ENCODE data around the gene CUBN. TPM values are rescaled to one million over a fixed set of nuclear protein-coding genes. Genes with fewer than 3 reads are reported as not detected.

Gene CUBN
- total RNA-seq = under 1 TPM; 0.25 to 0.43 TPM

DNA sequence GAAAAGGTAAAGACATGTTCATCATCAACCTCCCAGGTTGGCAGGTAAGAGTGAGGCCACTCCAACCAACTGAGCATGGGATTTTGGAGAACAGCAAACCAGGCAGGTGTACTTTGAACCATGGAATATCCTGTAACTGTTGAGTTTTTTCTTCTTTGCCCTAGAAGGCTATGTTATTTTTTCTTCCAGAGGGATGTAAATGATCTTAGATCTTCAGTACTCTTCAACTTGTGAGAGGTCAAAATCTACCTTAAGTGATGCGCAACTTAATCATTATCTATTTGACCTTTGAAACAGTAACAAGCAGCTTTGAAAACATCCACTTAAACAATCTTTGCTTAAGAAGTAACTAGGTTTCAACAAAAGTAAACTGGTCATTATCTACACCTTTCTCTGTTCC, at the start of gene CUBN:
CUBN (minus strand) TSS at position 71 of the 400 bp plus-strand sequence; CDS start at position 25, 46 bp downstream.
- no peak within 1 kb of the TSS for H3K27ac Mint-ChIP-seq
- H3K27me3 Mint-ChIP-seq = no peaks in the 10 kb centered on the region
- H3K36me3 Mint-ChIP-seq (ENCODE audit: low read depth) = no peaks in the 10 kb centered on the region
- intact Hi-C loops (cut with DNase I, micrococcal nuclease) = no loop called here
- no peak for DNase-seq
- no peak within 1 kb of the TSS for H3K4me3 Mint-ChIP-seq
- H3K4me1 Mint-ChIP-seq = no peaks in the 10 kb centered on the region
- ChIA-PET POLR2A (no interaction called here), CTCF (interaction anchor here (0.8 kb wide), 1 partner anchor 1762 kb away, joined by 3 read pairs; no protein-coding TSS in a partner anchor)
- H3K9me3 Mint-ChIP-seq (ENCODE audit: low read depth) = no peaks in the 10 kb centered on the region
- ATAC-seq = no peak

DNA sequence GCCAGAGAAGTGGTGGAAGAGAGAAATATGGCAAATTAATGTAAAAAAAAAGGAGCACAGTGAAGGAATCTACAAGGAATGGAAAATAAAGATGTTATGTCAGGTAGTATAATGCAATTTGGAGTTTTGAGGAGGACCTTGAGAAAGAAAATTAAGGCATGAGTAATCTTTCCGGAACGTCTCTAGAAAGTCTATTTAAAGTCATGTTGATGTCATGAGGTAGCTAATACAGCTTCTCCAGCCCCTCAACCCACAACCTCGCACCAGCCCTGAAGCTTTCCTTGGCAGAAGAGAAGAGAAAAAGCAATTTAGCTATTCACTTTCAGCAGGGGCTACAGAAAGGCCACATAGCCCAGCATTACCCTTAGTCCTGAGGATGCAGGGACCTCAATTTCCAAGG, 49.4 kb upstream of the CUBN start:
- Mint-ChIP-seq H3K27me3 (no peaks in the 10 kb centered on the region), H3K27ac (no peak overlapping the region), H3K36me3 (ENCODE audit: low read depth) (no peaks in the 10 kb centered on the region), H3K4me3 (no peak overlapping the region), H3K4me1 (peaks cover 24% of the 10 kb centered on the region), H3K9me3 (ENCODE audit: low read depth) (no peaks in the 10 kb centered on the region)
- CTCF ChIA-PET = interaction anchor here (0.6 to 1.8 kb wide), 3 partner anchors 8 to 70 kb away, joined by 3 to 4 read pairs (median 3); no protein-coding TSS in a partner anchor
- POLR2A ChIA-PET = no interaction called here
- ATAC-seq = no peak
- intact Hi-C loops (cut with DNase I, micrococcal nuclease) = loop anchor here in 1 of 2 experiments (5.0 kb wide), 2 partner anchors 287 to 337 kb away; no protein-coding TSS in a partner anchor
- no peak for DNase-seq

DNA sequence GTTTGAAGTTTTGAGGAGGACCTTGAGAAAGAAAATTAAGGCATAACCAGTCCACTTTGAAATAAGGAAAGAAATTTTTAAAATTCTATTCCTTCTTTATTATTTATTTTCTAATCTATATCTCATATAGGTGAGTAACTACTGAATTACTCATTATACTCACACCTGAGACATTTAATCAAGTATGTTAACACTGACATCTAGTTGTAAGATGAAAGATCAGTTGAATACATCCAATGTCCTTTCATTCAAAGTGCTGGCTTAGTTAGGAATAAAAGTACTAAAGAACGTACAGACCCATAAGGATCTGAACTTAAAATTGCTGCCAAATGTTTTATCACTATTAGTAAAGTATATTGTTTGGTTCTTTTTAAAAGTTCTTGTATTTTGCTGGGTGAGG, 48.4 kb upstream of the CUBN start:
- H3K27ac Mint-ChIP-seq = no peak overlapping the region
- H3K4me1 Mint-ChIP-seq = peaks cover 24% of the 10 kb centered on the region
- peaks cover 3% of the 10 kb centered on the region for H3K36me3 Mint-ChIP-seq (ENCODE audit: low read depth)
- no peak overlapping the region for H3K4me3 Mint-ChIP-seq
- H3K27me3 Mint-ChIP-seq = no peaks in the 10 kb centered on the region
- no peaks in the 10 kb centered on the region for H3K9me3 Mint-ChIP-seq (ENCODE audit: low read depth)
- ChIA-PET POLR2A (no interaction called here), CTCF (interaction anchor here (1.5 to 1.8 kb wide), 2 partner anchors 10 to 19 kb away, joined by 4 read pairs; no protein-coding TSS in a partner anchor)
- DNase-seq (no peak), ATAC-seq (no peak)
- intact Hi-C loops (cut with DNase I, micrococcal nuclease) = loop anchor here in 1 of 2 experiments (5.0 kb wide), 2 partner anchors 286 to 336 kb away; no protein-coding TSS in a partner anchor

DNA sequence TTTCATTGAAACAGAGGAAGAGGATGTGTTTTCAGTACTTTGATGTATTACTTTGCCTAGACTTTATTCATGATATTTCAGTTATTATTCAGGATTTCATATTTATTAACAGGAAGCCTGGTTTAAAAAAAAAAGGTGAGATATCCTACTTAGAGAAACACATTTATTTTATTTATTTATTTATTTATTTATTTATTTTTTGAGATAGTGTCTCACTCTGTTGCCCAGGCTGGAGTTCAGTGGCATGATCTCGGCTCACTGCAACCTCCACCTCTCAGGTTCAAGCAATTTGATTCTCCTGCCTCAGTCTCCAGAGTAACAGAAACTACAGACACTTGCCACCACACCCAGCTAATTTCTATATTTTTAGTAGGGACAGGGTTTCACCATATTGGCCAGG, 47.4 kb upstream of the CUBN start:
- no peak overlapping the region for H3K27ac Mint-ChIP-seq
- intact Hi-C loops (cut with DNase I, micrococcal nuclease) = loop anchor here in 1 of 2 experiments (5.0 kb wide), 2 partner anchors 285 to 335 kb away; no protein-coding TSS in a partner anchor
- peaks cover 3% of the 10 kb centered on the region for H3K36me3 Mint-ChIP-seq (ENCODE audit: low read depth)

DNA sequence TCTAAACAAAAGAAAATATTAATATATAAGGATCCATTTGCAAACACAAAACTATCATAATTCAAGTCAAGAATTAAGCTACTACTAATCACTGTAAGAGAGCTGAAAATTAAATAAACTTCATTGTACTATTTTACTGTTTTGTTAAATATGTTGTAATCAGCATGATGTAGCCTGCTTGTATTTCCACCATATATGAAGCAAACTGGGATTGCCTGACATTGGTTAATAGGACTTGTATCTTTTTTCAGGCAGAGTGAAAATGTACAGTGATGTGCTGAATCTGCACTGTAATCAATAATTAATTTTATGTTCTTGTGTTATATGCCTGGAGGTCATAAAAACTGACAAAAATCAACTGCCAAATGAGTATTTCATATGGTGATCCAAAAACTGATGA, 46.5 kb upstream of the CUBN start:
- no peak for ATAC-seq
- DNase-seq = no peak
- H3K4me3 Mint-ChIP-seq = no peak overlapping the region
- no peaks in the 10 kb centered on the region for H3K27me3 Mint-ChIP-seq
- no peaks in the 10 kb centered on the region for H3K9me3 Mint-ChIP-seq (ENCODE audit: low read depth)
- no peak overlapping the region for H3K27ac Mint-ChIP-seq
- ChIA-PET CTCF (interaction anchor here (1.2 to 1.5 kb wide), 3 partner anchors 9 to 13 kb away, joined by 3 to 5 read pairs (median 3); no protein-coding TSS in a partner anchor), POLR2A (no interaction called here)
- peaks cover 3% of the 10 kb centered on the region for H3K36me3 Mint-ChIP-seq (ENCODE audit: low read depth)
- intact Hi-C loops (cut with DNase I, micrococcal nuclease) = loop anchor here in 1 of 2 experiments (5.0 kb wide), 2 partner anchors 284 to 334 kb away; no protein-coding TSS in a partner anchor
- H3K4me1 Mint-ChIP-seq = peaks cover 22% of the 10 kb centered on the region

More for the DNA sequence above, 47.4 kb upstream of the CUBN start:
- H3K4me1 Mint-ChIP-seq = peaks cover 24% of the 10 kb centered on the region
- no peaks in the 10 kb centered on the region for H3K27me3 Mint-ChIP-seq
- no peak overlapping the region for H3K4me3 Mint-ChIP-seq
- ATAC-seq = no peak
- DNase-seq = no peak
- POLR2A ChIA-PET = no interaction called here
- H3K9me3 Mint-ChIP-seq (ENCODE audit: low read depth) = no peaks in the 10 kb centered on the region
- CTCF ChIA-PET = interaction anchor here (1.5 kb wide), 1 partner anchor 9 kb away, joined by 4 read pairs; no protein-coding TSS in a partner anchor

DNA sequence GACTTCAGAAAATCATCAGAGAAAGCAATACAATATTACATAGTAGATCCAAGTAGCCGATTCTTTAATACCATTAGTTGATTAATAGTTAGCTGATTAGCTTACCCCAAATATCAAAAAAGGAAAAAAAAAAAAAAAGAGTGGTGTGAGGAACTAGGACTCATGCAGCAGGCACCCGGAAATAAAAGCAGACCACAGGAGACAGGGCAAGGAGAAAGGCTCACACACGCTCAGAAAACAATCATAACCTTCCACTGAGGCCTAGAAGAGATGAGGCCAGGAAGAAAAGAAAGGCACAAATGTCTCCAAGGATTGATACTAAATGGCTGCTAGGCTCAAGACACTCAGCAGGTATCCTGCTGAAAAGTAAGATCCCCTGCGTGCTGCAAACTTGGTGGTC, 45.9 kb upstream of the CUBN start:
- DNase-seq (peak; percentile 19), ATAC-seq (peak; percentile 64)
- Mint-ChIP-seq H3K27me3 (no peaks in the 10 kb centered on the region), H3K36me3 (ENCODE audit: low read depth) (peaks cover 3% of the 10 kb centered on the region), H3K4me3 (peak overlapping the region; percentile 56), H3K4me1 (peaks cover 20% of the 10 kb centered on the region), H3K27ac (peak overlapping the region; percentile 43), H3K9me3 (ENCODE audit: low read depth) (no peaks in the 10 kb centered on the region)
- intact Hi-C loops (cut with DNase I, micrococcal nuclease) = loop anchor here in 1 of 2 experiments (2.0 to 5.0 kb wide), 3 partner anchors 55 to 333 kb away; no protein-coding TSS in a partner anchor
- POLR2A ChIA-PET = no interaction called here
- CTCF ChIA-PET = interaction anchor here (1.2 to 1.5 kb wide), 4 partner anchors 7 to 12 kb away, joined by 3 to 5 read pairs (median 4); no protein-coding TSS in a partner anchor

DNA sequence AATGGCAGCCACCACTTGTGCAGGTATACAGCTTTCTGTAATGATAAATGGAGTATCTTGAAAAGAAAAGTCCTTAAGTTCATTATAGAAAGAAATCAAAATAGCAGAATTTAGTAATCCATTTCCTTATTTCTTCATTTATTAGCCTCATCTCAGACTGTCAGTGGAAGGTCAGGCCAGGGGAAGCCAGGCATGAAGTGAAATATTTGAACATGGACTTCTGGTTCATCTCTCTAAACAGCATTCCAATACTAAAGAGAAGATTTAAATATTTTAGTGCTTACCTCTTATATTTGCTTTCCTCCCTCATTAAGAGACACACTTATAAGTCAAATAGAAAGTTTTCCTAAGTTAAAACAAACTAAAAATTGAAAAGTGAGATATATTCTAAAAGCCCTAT, 45.0 kb upstream of the CUBN start:
- POLR2A ChIA-PET = no interaction called here
- Mint-ChIP-seq H3K4me3 (no peak overlapping the region), H3K4me1 (peaks cover 20% of the 10 kb centered on the region), H3K27me3 (no peaks in the 10 kb centered on the region), H3K9me3 (ENCODE audit: low read depth) (no peaks in the 10 kb centered on the region), H3K36me3 (ENCODE audit: low read depth) (peaks cover 3% of the 10 kb centered on the region), H3K27ac (no peak overlapping the region)
- CTCF ChIA-PET = interaction anchor here (1.4 to 1.5 kb wide), 2 partner anchors 8 to 10 kb away, joined by 4 to 5 read pairs; no protein-coding TSS in a partner anchor
- DNase-seq = no peak
- ATAC-seq = no peak
- intact Hi-C loops (cut with DNase I, micrococcal nuclease) = loop anchor here in 1 of 2 experiments (2.0 to 5.0 kb wide), 3 partner anchors 56 to 332 kb away; no protein-coding TSS in a partner anchor

DNA sequence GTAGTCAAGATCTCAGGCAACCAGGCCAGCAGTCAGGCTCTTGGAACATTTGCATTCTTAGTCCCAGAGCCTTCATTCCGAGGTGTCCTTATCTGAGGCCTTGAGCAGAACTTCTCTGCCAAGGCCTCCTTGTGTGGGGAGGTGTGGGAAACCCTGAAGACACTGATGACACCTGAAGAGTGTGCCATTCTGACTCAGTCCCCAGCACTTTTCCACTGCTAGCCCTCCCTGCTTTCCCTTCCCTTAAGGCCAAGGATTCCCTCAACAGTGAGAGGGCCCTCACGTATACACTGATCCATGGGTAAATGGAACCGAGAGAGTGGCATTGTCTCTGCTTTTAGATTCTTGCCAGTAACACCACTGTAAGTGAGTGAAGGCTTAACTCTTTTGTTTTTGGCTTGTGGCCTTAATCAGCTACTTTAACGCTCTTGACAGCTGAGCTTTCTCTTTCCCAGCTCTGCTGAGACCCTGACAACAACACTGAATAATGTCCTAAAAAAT, 41.6 kb upstream of the CUBN start:
- no peak for DNase-seq
- POLR2A ChIA-PET = no interaction called here
- ATAC-seq = no peak
- Mint-ChIP-seq H3K27ac (no peak overlapping the region), H3K4me1 (peaks cover 11% of the 10 kb centered on the region), H3K9me3 (ENCODE audit: low read depth) (no peaks in the 10 kb centered on the region), H3K36me3 (ENCODE audit: low read depth) (peaks cover 3% of the 10 kb centered on the region), H3K27me3 (no peaks in the 10 kb centered on the region), H3K4me3 (no peak overlapping the region)
- intact Hi-C loops (cut with DNase I, micrococcal nuclease) = no loop called here
- CTCF ChIA-PET = no interaction called here

DNA sequence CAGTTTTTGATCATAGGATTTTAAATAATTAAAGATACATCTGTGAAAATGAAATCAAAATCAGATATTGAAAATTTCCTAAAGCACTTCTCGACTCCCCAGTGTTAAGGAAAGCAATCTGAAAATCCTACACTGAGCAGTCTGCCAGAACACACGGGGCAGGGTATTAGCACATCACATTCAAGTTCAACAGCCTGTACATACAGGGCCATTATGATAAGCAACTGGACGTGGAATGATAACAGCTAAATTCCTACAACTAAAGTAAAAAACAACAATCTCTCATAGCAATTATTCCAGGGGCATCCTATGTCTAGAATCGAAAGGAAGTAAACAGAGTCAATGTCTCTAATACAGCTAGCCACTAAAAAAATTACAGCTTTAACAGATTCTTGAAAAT, 40.2 kb upstream of the CUBN start:
- DNase-seq = no peak
- Mint-ChIP-seq H3K9me3 (ENCODE audit: low read depth) (no peaks in the 10 kb centered on the region), H3K36me3 (ENCODE audit: low read depth) (peaks cover 3% of the 10 kb centered on the region), H3K4me1 (no peaks in the 10 kb centered on the region), H3K4me3 (no peak overlapping the region), H3K27me3 (no peaks in the 10 kb centered on the region), H3K27ac (no peak overlapping the region)
- ChIA-PET POLR2A (no interaction called here), CTCF (interaction anchor here (0.7 kb wide), 1 partner anchor 11 kb away, joined by 3 read pairs; no protein-coding TSS in a partner anchor)
- no peak for ATAC-seq
- intact Hi-C loops (cut with DNase I, micrococcal nuclease) = no loop called here

DNA sequence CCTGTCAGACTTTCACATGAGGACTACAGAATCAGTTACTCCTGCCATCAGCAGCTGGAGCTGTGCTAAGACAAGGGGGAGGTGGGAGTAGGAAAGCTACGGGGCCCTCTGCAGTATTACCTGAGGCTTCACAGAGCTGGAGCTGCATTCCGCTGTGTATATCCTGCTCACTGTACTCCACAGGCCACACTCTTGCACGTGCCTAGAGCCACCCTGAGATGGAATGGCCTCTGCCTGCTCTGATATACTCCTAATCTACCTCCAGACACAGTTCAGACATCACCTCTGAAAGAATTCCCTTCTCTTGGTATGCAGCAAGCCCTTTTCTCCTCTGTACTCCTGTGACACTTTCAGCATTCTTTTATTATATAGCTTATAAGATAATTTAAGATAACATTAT, 37.1 kb upstream of the CUBN start:
- POLR2A ChIA-PET = no interaction called here
- Mint-ChIP-seq H3K27me3 (no peaks in the 10 kb centered on the region), H3K4me1 (no peaks in the 10 kb centered on the region), H3K4me3 (no peak overlapping the region), H3K27ac (no peak overlapping the region), H3K36me3 (ENCODE audit: low read depth) (peaks cover 9% of the 10 kb centered on the region), H3K9me3 (ENCODE audit: low read depth) (peaks cover 2% of the 10 kb centered on the region)
- CTCF ChIA-PET = interaction anchor here (0.7 to 1.0 kb wide), 2 partner anchors 15 to 34 kb away, joined by 3 read pairs; partner anchors contain the start of gene TRDMT1
- DNase-seq (no peak), ATAC-seq (no peak)
- intact Hi-C loops (cut with DNase I, micrococcal nuclease) = no loop called here

DNA sequence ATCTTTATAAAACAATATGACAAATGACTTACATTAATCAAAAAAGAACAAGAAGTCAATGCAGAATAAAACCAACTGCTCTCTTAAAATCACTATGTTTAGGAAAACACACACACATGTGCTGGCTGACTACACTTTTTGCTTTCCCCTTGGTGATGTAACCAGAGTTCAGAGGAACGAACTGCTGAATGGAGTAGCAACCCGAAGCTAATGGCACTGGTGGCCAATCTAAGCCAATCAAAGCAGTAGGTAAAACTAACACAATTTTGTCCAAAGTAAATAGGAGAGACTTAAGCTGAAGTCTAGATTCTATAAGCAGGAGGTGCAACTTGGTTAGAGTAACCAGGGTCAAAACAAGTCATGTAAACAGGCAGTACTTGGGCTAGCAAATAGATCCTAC, 33.2 kb upstream of the CUBN start:
- ATAC-seq (no peak), DNase-seq (no peak)
- ChIA-PET POLR2A (no interaction called here), CTCF (no interaction called here)
- intact Hi-C loops (cut with DNase I, micrococcal nuclease) = no loop called here
- peaks cover 9% of the 10 kb centered on the region for H3K36me3 Mint-ChIP-seq (ENCODE audit: low read depth)
- no peak overlapping the region for H3K4me3 Mint-ChIP-seq
- H3K27me3 Mint-ChIP-seq = no peaks in the 10 kb centered on the region
- peaks cover 2% of the 10 kb centered on the region for H3K9me3 Mint-ChIP-seq (ENCODE audit: low read depth)
- peaks cover 2% of the 10 kb centered on the region for H3K4me1 Mint-ChIP-seq
- H3K27ac Mint-ChIP-seq = no peak overlapping the region

DNA sequence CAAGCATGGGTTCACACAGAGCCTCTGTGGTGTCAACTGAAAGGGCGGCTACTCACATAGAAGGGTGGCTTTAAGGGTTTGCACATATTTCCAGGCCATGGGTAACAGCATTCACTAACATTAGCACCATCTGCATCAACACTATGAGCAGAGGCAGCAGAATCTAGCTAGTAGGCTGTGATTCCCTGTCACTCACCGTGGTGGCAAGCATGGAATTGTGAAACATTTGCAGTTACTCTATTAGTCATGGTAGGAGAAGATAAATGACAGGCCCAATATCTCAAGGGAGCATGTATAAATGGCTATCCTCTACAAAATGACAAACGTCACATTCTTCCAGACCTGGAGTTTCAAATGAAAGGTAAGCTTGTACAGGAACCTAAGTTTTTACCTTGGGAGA, 32.2 kb upstream of the CUBN start:
- H3K4me1 Mint-ChIP-seq = peaks cover 2% of the 10 kb centered on the region
- peaks cover 2% of the 10 kb centered on the region for H3K9me3 Mint-ChIP-seq (ENCODE audit: low read depth)
- no peaks in the 10 kb centered on the region for H3K27me3 Mint-ChIP-seq
- no peak overlapping the region for H3K27ac Mint-ChIP-seq
- H3K4me3 Mint-ChIP-seq = no peak overlapping the region
- POLR2A ChIA-PET = no interaction called here
- no peak for DNase-seq
- intact Hi-C loops (cut with DNase I, micrococcal nuclease) = no loop called here
- H3K36me3 Mint-ChIP-seq (ENCODE audit: low read depth) = peaks cover 9% of the 10 kb centered on the region
- no peak for ATAC-seq
- CTCF ChIA-PET = no interaction called here
